Nephron (organoid): ENCODE data around the gene LPAR5.
A peak's percentile ranks its signal among the peaks of the same experiment; 100 is the strongest.

ENCODE experiments used
- H3K27ac Mint-ChIP-seq, 3 experiments: 2 replicates each; pipeline ENCODE4 v1.8.0; 2020; ENCODE audit warnings: mixed read lengths in 3 of 3, mild to moderate bottlenecking in 2 of 3, moderate library complexity in 1 of 3
- H3K27me3 Mint-ChIP-seq: 2 replicates; pipeline ENCODE4 v1.8.0; 2021; ENCODE audit warnings: low read depth, mild to moderate bottlenecking, moderate library complexity, mixed read lengths
- H3K36me3 Mint-ChIP-seq: 2 replicates; pipeline ENCODE4 v1.8.0; 2020; ENCODE audit warnings: low read depth, mixed read lengths
- H3K4me1 Mint-ChIP-seq: 2 replicates; pipeline ENCODE4 v1.8.0; 2020; ENCODE audit warnings: mixed read lengths
- H3K4me3 Mint-ChIP-seq, 3 experiments: 2 replicates each; pipeline ENCODE4 v1.8.0; 2020; ENCODE audit warnings: mild to moderate bottlenecking in 3 of 3, mixed read lengths in 3 of 3, moderate library complexity in 2 of 3
- H3K9me3 Mint-ChIP-seq: 2 replicates; pipeline ENCODE4 v1.8.0; 2020; ENCODE audit warnings: mixed read lengths
- TF ChIP-seq, protein P1 (sequence below), 3 experiments: fragments of 200-600 bp; sonication (generic); IDR thresholded peaks; one replicate each; pipeline ENCODE4 v1.5.0; 2021; ENCODE audit warnings: antibody characterized with exemption in 3 of 3; ENCODE audit not compliant: unreplicated experiment in 3 of 3

Gene LPAR5

DNA sequence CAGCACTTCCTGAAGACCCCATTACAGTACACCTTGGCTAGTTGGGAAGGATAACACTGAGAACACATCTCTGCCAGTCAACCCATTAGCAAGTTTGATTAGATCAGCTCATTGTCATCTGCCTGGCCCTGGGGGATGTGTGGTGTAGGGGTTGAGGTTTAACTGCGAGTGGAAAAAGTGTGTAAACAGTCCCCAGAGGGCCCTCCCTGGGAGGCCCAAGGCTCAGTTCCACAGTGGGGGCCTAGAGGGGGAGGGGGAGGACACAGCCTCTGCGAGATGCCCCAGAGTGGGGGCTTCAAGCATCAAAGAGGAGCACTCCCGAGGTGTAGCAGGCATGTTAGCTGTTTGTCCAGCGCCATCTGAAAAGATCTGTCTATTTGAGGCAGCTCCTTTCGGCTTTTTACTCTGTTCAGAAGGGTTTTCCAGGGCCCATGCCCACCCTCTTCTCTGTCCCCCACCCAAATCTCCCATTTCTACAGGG, 344 bp downstream of the LPAR5 start:
- H3K9me3 Mint-ChIP-seq: no peaks in the 10 kb centered on the region
- no peaks in the 10 kb centered on the region for H3K36me3 Mint-ChIP-seq
- TF ChIP-seq, protein P1, sequence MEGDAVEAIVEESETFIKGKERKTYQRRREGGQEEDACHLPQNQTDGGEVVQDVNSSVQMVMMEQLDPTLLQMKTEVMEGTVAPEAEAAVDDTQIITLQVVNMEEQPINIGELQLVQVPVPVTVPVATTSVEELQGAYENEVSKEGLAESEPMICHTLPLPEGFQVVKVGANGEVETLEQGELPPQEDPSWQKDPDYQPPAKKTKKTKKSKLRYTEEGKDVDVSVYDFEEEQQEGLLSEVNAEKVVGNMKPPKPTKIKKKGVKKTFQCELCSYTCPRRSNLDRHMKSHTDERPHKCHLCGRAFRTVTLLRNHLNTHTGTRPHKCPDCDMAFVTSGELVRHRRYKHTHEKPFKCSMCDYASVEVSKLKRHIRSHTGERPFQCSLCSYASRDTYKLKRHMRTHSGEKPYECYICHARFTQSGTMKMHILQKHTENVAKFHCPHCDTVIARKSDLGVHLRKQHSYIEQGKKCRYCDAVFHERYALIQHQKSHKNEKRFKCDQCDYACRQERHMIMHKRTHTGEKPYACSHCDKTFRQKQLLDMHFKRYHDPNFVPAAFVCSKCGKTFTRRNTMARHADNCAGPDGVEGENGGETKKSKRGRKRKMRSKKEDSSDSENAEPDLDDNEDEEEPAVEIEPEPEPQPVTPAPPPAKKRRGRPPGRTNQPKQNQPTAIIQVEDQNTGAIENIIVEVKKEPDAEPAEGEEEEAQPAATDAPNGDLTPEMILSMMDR (IDR thresholded peaks at IDR 0.05; ENCODE audit: unreplicated experiment in 3 of 3): no peak
- peaks cover 31% of the 10 kb centered on the region for H3K4me1 Mint-ChIP-seq
- H3K4me3 Mint-ChIP-seq: no peak overlapping the region
- H3K27ac Mint-ChIP-seq: peak overlapping the region; percentile 5 to 75 (median 59)
- H3K27me3 Mint-ChIP-seq: peaks cover 7% of the 10 kb centered on the region

DNA sequence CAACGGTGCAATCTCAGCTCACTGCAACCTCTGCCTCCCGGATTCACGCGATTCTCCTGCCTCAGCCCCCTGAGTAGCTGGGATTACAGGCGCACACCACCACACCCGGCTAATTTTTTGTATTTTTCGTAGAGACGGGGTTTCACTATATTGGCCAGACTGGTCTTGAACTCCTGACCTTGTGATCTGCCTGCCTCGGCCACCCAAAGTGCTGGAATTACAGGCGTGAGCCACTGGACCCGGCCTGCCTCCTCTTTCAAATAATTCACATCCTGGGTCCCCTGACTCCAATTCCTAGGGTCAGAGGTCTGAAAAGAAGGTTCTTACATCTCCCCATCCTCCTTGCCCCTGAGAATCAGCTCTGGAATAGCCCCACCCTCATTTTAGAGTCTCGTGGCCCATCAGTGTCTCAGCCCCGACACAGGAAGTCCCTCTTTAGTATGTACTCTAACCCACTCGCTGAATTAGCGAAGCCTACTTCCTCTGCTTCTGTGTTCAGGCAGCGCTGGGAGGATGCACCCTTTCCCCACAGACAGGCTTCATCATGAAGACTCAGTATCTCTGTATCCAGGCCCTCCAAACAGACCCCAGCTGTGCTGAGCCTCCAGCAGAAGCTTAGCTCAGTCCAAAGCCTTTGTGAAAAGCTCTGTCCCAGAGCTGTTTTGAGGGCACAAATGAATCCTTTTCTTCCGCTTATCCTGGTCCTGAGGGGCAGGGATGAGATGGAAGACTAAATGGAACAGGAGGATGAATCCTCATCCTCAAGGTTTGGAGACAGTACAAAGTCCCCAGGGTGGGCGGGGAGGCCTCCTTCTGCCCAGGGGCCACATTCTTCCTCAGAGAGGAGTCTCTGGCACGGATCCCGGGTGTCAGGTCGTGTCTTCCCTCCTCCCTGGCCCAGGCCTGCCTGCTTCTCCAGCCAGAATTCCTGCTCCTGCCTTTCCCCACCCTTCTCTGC, 3.5 kb downstream of the LPAR5 start:
- Mint-ChIP-seq H3K4me3 (peak overlapping the region; percentile 7 to 49 (median 24)), H3K27ac (peak overlapping the region; percentile 92 to 97 (median 97)), H3K36me3 (no peaks in the 10 kb centered on the region), H3K4me1 (peaks cover 31% of the 10 kb centered on the region), H3K9me3 (no peaks in the 10 kb centered on the region), H3K27me3 (peaks cover 3% of the 10 kb centered on the region)
- TF ChIP-seq, protein P1 (IDR thresholded peaks at IDR 0.05; ENCODE audit: unreplicated experiment in 3 of 3): no peak

DNA sequence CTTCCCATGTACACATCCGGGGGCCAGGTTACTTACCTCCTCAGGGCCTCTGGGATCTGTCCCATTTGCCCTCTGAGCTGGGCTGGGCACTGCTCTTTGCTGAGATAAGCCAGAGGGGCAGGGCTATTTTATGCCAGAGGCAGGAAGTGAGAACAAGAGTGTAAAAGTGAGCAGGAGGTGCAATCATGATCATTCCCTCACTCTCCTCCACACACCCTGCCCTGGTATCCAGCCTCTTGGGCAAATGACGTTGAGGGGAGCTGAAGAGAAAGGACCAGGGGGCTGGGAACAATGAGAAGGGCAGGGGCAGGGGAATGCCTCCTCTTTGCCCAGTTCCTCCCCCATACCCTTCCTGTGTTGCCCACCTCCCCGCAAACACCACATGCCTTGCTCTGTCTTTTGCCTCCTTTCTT, 4.2 kb downstream of the LPAR5 start:
- no peaks in the 10 kb centered on the region for H3K36me3 Mint-ChIP-seq
- TF ChIP-seq, protein P1 (IDR thresholded peaks at IDR 0.05; ENCODE audit: unreplicated experiment in 3 of 3): no peak
- H3K27me3 Mint-ChIP-seq: peaks cover 3% of the 10 kb centered on the region
- peaks cover 34% of the 10 kb centered on the region for H3K4me1 Mint-ChIP-seq
- no peaks in the 10 kb centered on the region for H3K9me3 Mint-ChIP-seq
- H3K4me3 Mint-ChIP-seq: no peak overlapping the region
- peak overlapping the region; percentile 92 to 97 (median 97) for H3K27ac Mint-ChIP-seq

DNA sequence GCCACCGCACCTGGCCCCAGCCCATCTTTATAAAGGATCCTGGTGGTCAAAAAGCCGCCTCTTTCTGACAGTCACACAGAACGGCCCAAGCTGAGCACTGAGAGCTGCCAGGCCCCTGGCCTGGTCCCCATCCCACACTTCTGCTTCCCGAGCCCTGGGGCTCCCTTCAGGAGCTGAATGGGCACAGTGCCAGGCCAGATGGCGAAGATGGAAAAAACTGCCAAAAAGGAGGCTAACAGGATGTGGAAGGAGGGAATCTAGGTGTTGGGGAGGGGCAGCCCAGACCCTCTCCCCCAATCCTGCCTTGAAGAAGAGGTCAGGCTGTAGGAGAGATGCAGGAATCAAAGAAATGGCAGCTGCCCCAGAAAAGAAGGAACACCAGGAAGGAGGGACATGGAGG, 5.0 kb downstream of the LPAR5 start:
- TF ChIP-seq, protein P1 (IDR thresholded peaks at IDR 0.05; ENCODE audit: unreplicated experiment in 3 of 3): no peak
- Mint-ChIP-seq H3K36me3 (no peaks in the 10 kb centered on the region), H3K27me3 (no peaks in the 10 kb centered on the region), H3K4me3 (no peak overlapping the region), H3K27ac (peak overlapping the region; percentile 92 to 97 (median 97)), H3K9me3 (no peaks in the 10 kb centered on the region), H3K4me1 (peaks cover 32% of the 10 kb centered on the region)

DNA sequence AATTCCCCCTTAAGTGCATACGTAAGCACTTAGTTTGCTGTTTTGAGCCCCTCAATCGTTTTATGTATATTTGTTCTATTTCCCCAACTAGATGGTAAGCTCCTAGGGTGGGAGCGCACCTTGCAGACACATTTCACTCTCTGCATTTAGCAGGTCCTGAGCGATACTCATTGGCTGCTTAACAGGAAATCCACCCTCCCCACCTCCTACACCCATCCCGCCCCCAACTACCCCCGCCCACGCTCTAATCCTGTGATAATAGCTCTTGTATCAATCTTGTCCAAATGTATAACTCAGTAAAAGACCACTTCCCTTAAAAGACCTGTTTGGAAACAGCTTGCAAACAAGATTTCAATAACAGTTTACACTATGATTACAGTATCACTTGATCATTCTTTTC, 8.1 kb downstream of the LPAR5 start:
- H3K27ac Mint-ChIP-seq: peak overlapping the region in 1 of 3 experiments; percentile 40
- TF ChIP-seq, protein P1 (IDR thresholded peaks at IDR 0.05; ENCODE audit: unreplicated experiment in 3 of 3): no peak
- H3K27me3 Mint-ChIP-seq: no peaks in the 10 kb centered on the region
- no peaks in the 10 kb centered on the region for H3K9me3 Mint-ChIP-seq
- no peak overlapping the region for H3K4me3 Mint-ChIP-seq
- H3K4me1 Mint-ChIP-seq: peaks cover 26% of the 10 kb centered on the region
- H3K36me3 Mint-ChIP-seq: no peaks in the 10 kb centered on the region
